Lower lobe of right lung (tissue), 2 donors: Measurements from ENCODE around the gene CCL23. TPM values are rescaled to one million over a fixed set of nuclear protein-coding genes. Genes with fewer than 3 reads are reported as not detected.
A peak's percentile ranks its signal among the peaks of the same experiment; 100 is the strongest.

Source experiments
- ATAC-seq, 2 donors: fragments of 200-7000 bp; cut with Tn5 transposase; one replicate each; pipeline ENCODE4 v1.9.1; 2020 to 2022; ENCODE audit warnings: mild to moderate bottlenecking in 2 of 2, moderate library complexity in 2 of 2
- DNase-seq: peaks from one replicate; pipeline ENCODE4 v3.0.0-alpha.2; 2020
- H3K27ac ChIP-seq: fragments of 200-600 bp; one replicate; pipeline ENCODE4 v1.8.0; 2022
- H3K27me3 ChIP-seq: fragments of 200-600 bp; one replicate; pipeline ENCODE4 v1.8.0; 2022; ENCODE audit warnings: low read depth
- H3K36me3 ChIP-seq: fragments of 200-600 bp; one replicate; pipeline ENCODE4 v1.8.0; 2022; ENCODE audit warnings: mild to moderate bottlenecking
- H3K4me1 ChIP-seq: fragments of 200-600 bp; one replicate; pipeline ENCODE4 v1.8.0; 2022
- H3K4me3 ChIP-seq: fragments of 200-600 bp; one replicate; pipeline ENCODE4 v1.8.0; 2022; ENCODE audit warnings: mild to moderate bottlenecking
- H3K9me3 ChIP-seq: fragments of 200-600 bp; one replicate; pipeline ENCODE4 v1.8.0; 2022
- CTCF ChIP-seq: fragments of 200-600 bp; IDR thresholded peaks from one replicate; pipeline ENCODE4 v1.8.0; 2022; ENCODE audit warnings: antibody characterized with exemption, mild to moderate bottlenecking
- intact Hi-C: fragments of 100-400 bp; cut with DNase I; formaldehyde crosslinking; loops from one replicate; pipeline ENCODE4 v1.11.0; 2022
- total RNA-seq: library from RNA; stranded (reverse); fragmentation: NEBNext Ultra II Directional; extraction: Animal tissue kit (Norgen Biotek cat#: 25700); gene quantifications from one replicate; pipeline ENCODE4 v1.2.1, GENCODE V29; 2021
- donor health status: DM: no; HTN: yes; CAD: no; lungs with severe emphysema.

The CCL23 gene
- total RNA-seq, 1 donor from 2014 or later = 5.1 TPM

- H3K27ac ChIP-seq = no peak overlapping the region
- no peaks in the 10 kb centered on the region for H3K9me3 ChIP-seq
- H3K27me3 ChIP-seq = no peaks in the 10 kb centered on the region
- TF ChIP-seq CTCF = no peak
- peak in 1 of 2 donors; percentile 7 for ATAC-seq
- peaks cover 9% of the 10 kb centered on the region for H3K4me1 ChIP-seq
- intact Hi-C loops = no loop called here
- H3K4me3 ChIP-seq = no peak overlapping the region
- no peak for DNase-seq
- no peaks in the 10 kb centered on the region for H3K36me3 ChIP-seq
Measured at GRCh38 chr17:35977509-35977908, 40.3 kb downstream of the CCL23 start.

GRCh38 chr17:35973333-35974260 lies 44.2 kb downstream of the CCL23 start:
- Histone ChIP-seq H3K36me3 (no peaks in the 10 kb centered on the region), H3K27me3 (no peaks in the 10 kb centered on the region), H3K27ac (peak overlapping the region; percentile 24), H3K9me3 (no peaks in the 10 kb centered on the region), H3K4me1 (peaks cover 15% of the 10 kb centered on the region), H3K4me3 (no peak overlapping the region)
- TF ChIP-seq CTCF = no peak
- ATAC-seq (no peak), DNase-seq (no peak)
- intact Hi-C loops = no loop called here

- Histone ChIP-seq H3K27me3 (no peaks in the 10 kb centered on the region), H3K9me3 (no peaks in the 10 kb centered on the region), H3K27ac (no peak overlapping the region), H3K4me3 (no peak overlapping the region), H3K36me3 (no peaks in the 10 kb centered on the region), H3K4me1 (peaks cover 15% of the 10 kb centered on the region)
- DNase-seq (no peak), ATAC-seq (no peak)
- TF ChIP-seq CTCF = no peak
- intact Hi-C loops = no loop called here
Measured at GRCh38 chr17:35972945-35973332, 44.8 kb downstream of the CCL23 start.

GRCh38 chr17:35972535-35972934 lies 45.2 kb downstream of the CCL23 start:
- Histone ChIP-seq H3K4me3 (no peak overlapping the region), H3K36me3 (no peaks in the 10 kb centered on the region), H3K27me3 (no peaks in the 10 kb centered on the region), H3K9me3 (no peaks in the 10 kb centered on the region), H3K27ac (no peak overlapping the region), H3K4me1 (peaks cover 15% of the 10 kb centered on the region)
- ATAC-seq (no peak), DNase-seq (no peak)
- intact Hi-C loops = no loop called here
- no peak for TF ChIP-seq CTCF

GRCh38 chr17:35972066-35972465 lies 45.7 kb downstream of the CCL23 start:
- no peak for TF ChIP-seq CTCF
- no peaks in the 10 kb centered on the region for H3K36me3 ChIP-seq
- peaks cover 15% of the 10 kb centered on the region for H3K4me1 ChIP-seq
- H3K9me3 ChIP-seq = no peaks in the 10 kb centered on the region
- no peak overlapping the region for H3K27ac ChIP-seq
- intact Hi-C loops = no loop called here
- ATAC-seq (no peak), DNase-seq (no peak)
- no peak overlapping the region for H3K4me3 ChIP-seq
- no peaks in the 10 kb centered on the region for H3K27me3 ChIP-seq
